GM20000 (cell line): ENCODE results near the gene HUWE1.

Experiments
- DNase-seq: peaks from one replicate; pipeline ENCODE4 v3.0.0; 2012; ENCODE audit warnings: low spot score
- CTCF ChIP-seq: IDR thresholded peaks from 2 replicates; pipeline ENCODE4 v1.5.1; 2012; ENCODE audit warnings: mild to moderate bottlenecking, control low read depth; ENCODE audit errors: extremely low read depth, missing control alignments

Gene HUWE1

GRCh38 chrX:53494436-53494835 is 192.1 kb downstream of the HUWE1 start:
- no peak for TF ChIP-seq CTCF
- no peak for DNase-seq

- TF ChIP-seq CTCF: no peak
Observed at GRCh38 chrX:53486285-53486684, 200.2 kb downstream of the HUWE1 start.

GRCh38 chrX:53483838-53484405 is 202.6 kb downstream of the HUWE1 start:
- no peak for TF ChIP-seq CTCF
- DNase-seq: no peak

More at GRCh38 chrX:53486285-53486684, 200.2 kb downstream of the HUWE1 start:
- no peak for DNase-seq

- no peak for TF ChIP-seq CTCF
- DNase-seq: no peak
Observed at GRCh38 chrX:53483416-53483815, 203.1 kb downstream of the HUWE1 start.
